ENCODE measurements around the gene ANXA6. TPM values are rescaled to one million over a fixed set of nuclear protein-coding genes. Genes with fewer than 3 reads are reported as not detected.
A peak's percentile ranks its signal among the peaks of the same experiment; 100 is the strongest.

Gene ANXA6
- total RNA-seq, 1 experiment from 2014 or later = 16.4 TPM

- H3K27me3 Mint-ChIP-seq (ENCODE audit: unreplicated experiment) = no peaks in the 10 kb centered on the region
- no peak for TF ChIP-seq CTCF (IDR thresholded peaks at IDR 0.05; ENCODE audit: unreplicated experiment)
- no peaks in the 10 kb centered on the region for H3K36me3 Mint-ChIP-seq (ENCODE audit: insufficient read depth, unreplicated experiment)
- BruUV-seq (replicated peaks) = no TSS peak
- DNase-seq = no peak
- peak overlapping the region; percentile 24 for H3K27ac Mint-ChIP-seq (ENCODE audit: unreplicated experiment)
- H3K9me3 Mint-ChIP-seq (ENCODE audit: low read depth, unreplicated experiment) = no peaks in the 10 kb centered on the region
- CTCF ChIA-PET = interaction anchor here (0.5 to 6.8 kb wide), 3 partner anchors 32 to 72 kb away, joined by 5 to 140 read pairs (median 6); partner anchors contain the start of gene TNIP1
- peaks cover 10% of the 10 kb centered on the region for H3K4me1 Mint-ChIP-seq (ENCODE audit: low read depth, unreplicated experiment)
- H3K4me3 Mint-ChIP-seq (ENCODE audit: low read depth, unreplicated experiment) = no peak overlapping the region
- intact Hi-C loops (cut with micrococcal nuclease; ENCODE audit: unreplicated experiment) = loop anchor here (2.0 kb wide), 1 partner anchor 31 kb away; no protein-coding TSS in a partner anchor
Observed at GRCh38 chr5:151113651-151114050, 43.9 kb downstream of the ANXA6 start.

GRCh38 chr5:151110992-151111391 lies 46.6 kb downstream of the ANXA6 start:
- BruUV-seq (replicated peaks) = no TSS peak
- Mint-ChIP-seq H3K27ac (ENCODE audit: unreplicated experiment) (no peak overlapping the region), H3K36me3 (ENCODE audit: insufficient read depth, unreplicated experiment) (no peaks in the 10 kb centered on the region), H3K4me1 (ENCODE audit: low read depth, unreplicated experiment) (peaks cover 37% of the 10 kb centered on the region), H3K4me3 (ENCODE audit: low read depth, unreplicated experiment) (no peak overlapping the region), H3K9me3 (ENCODE audit: low read depth, unreplicated experiment) (no peaks in the 10 kb centered on the region), H3K27me3 (ENCODE audit: unreplicated experiment) (no peaks in the 10 kb centered on the region)
- no peak for DNase-seq
- CTCF ChIA-PET = interaction anchor here (1.3 kb wide), 1 partner anchor 59 kb away, joined by 3 read pairs; no protein-coding TSS in a partner anchor
- TF ChIP-seq CTCF (IDR thresholded peaks at IDR 0.05; ENCODE audit: unreplicated experiment) = no peak
- intact Hi-C loops (cut with micrococcal nuclease; ENCODE audit: unreplicated experiment) = no loop called here

- no peak overlapping the region for H3K27ac Mint-ChIP-seq (ENCODE audit: unreplicated experiment)
- H3K36me3 Mint-ChIP-seq (ENCODE audit: insufficient read depth, unreplicated experiment) = no peaks in the 10 kb centered on the region
- peaks cover 37% of the 10 kb centered on the region for H3K4me1 Mint-ChIP-seq (ENCODE audit: low read depth, unreplicated experiment)
- H3K9me3 Mint-ChIP-seq (ENCODE audit: low read depth, unreplicated experiment) = no peaks in the 10 kb centered on the region
- CTCF ChIA-PET = interaction anchor here (0.6 to 1.4 kb wide), 3 partner anchors 35 to 845 kb away, joined by 3 read pairs; no protein-coding TSS in a partner anchor
- H3K27me3 Mint-ChIP-seq (ENCODE audit: unreplicated experiment) = no peaks in the 10 kb centered on the region
- DNase-seq = no peak
- intact Hi-C loops (cut with micrococcal nuclease; ENCODE audit: unreplicated experiment) = no loop called here
- no peak for TF ChIP-seq CTCF (IDR thresholded peaks at IDR 0.05; ENCODE audit: unreplicated experiment)
- no peak overlapping the region for H3K4me3 Mint-ChIP-seq (ENCODE audit: low read depth, unreplicated experiment)
- BruUV-seq (replicated peaks) = no TSS peak
Observed at GRCh38 chr5:151110122-151110681, 47.4 kb downstream of the ANXA6 start.

GRCh38 chr5:151108566-151108965 lies 49.0 kb downstream of the ANXA6 start:
- Mint-ChIP-seq H3K4me1 (ENCODE audit: low read depth, unreplicated experiment) (peaks cover 30% of the 10 kb centered on the region), H3K9me3 (ENCODE audit: low read depth, unreplicated experiment) (no peaks in the 10 kb centered on the region), H3K27ac (ENCODE audit: unreplicated experiment) (no peak overlapping the region), H3K36me3 (ENCODE audit: insufficient read depth, unreplicated experiment) (no peaks in the 10 kb centered on the region), H3K27me3 (ENCODE audit: unreplicated experiment) (no peaks in the 10 kb centered on the region), H3K4me3 (ENCODE audit: low read depth, unreplicated experiment) (no peak overlapping the region)
- no peak for DNase-seq
- intact Hi-C loops (cut with micrococcal nuclease; ENCODE audit: unreplicated experiment) = no loop called here
- no TSS peak for BruUV-seq (replicated peaks)
- TF ChIP-seq CTCF (IDR thresholded peaks at IDR 0.05; ENCODE audit: unreplicated experiment) = no peak
- CTCF ChIA-PET = interaction anchor here (0.8 to 1.1 kb wide), 4 partner anchors 9 to 57 kb away, joined by 3 read pairs; no protein-coding TSS in a partner anchor

All from Calu3 (cell line).